ENCODE data around the gene CPAMD8. TPM values are rescaled to one million over a fixed set of nuclear protein-coding genes. Genes with fewer than 3 reads are reported as not detected.

CPAMD8 gene
- total RNA-seq, 2 donors from 2014 or later, result 2.0 to 5.2 TPM

DNA sequence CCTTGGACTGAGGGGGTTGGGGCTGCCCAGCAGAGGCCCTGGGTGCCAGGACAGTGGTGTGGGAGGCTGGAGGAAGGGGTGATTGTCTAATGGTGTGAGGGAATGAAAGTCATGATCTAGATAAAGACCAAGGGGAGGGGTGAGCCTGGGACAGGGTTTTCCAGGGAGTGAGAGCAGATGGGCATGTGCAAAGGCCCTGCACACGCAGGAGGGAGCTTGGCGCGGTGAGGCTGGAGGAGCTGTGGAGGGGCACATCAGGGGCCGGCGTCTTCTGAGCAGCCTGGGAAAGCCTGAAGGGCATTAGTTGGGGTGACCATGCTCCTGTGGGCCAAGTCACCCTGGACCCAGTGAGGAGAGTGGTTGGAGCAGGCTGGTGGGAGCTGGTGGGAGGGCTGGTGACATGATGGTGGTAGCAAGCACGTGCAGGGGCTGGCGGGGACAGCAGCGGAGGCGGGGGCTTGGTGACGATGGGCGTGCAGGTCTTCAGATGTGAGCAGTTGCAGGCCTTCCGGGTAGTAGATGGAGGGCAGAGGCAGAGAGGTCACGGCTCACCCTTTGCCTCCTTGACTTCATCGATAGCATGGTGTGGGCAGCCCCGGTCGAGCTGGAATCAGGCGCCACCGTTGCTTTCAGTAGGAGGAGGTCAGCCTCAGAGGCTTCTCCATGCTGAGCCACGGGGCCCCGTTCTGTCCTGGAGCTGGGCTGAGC, 158.0 kb downstream of the CPAMD8 start:
- intact Hi-C loops (cut with DNase I), result no loop called here
- peaks cover 0 to 20% of the 10 kb centered on the region in 2 donors for H3K36me3 ChIP-seq (replicated peaks in 1 of 2; ENCODE audit: insufficient read depth in 1 of 2, low read depth in 2 of 2)
- H3K9me3 ChIP-seq, result no peaks in the 10 kb centered on the region
- 95 to 96% methylated on average over 20 of the region's 20 CpGs for WGBS, 2 donors
- no peaks in the 10 kb centered on the region for H3K27me3 ChIP-seq
- ATAC-seq (no peak), DNase-seq (no peak)
- no peak overlapping the region for H3K27ac ChIP-seq
- H3K4me1 ChIP-seq, result no peaks in the 10 kb centered on the region
- H3K4me3 ChIP-seq, result no peak overlapping the region
- TF ChIP-seq, protein P1, sequence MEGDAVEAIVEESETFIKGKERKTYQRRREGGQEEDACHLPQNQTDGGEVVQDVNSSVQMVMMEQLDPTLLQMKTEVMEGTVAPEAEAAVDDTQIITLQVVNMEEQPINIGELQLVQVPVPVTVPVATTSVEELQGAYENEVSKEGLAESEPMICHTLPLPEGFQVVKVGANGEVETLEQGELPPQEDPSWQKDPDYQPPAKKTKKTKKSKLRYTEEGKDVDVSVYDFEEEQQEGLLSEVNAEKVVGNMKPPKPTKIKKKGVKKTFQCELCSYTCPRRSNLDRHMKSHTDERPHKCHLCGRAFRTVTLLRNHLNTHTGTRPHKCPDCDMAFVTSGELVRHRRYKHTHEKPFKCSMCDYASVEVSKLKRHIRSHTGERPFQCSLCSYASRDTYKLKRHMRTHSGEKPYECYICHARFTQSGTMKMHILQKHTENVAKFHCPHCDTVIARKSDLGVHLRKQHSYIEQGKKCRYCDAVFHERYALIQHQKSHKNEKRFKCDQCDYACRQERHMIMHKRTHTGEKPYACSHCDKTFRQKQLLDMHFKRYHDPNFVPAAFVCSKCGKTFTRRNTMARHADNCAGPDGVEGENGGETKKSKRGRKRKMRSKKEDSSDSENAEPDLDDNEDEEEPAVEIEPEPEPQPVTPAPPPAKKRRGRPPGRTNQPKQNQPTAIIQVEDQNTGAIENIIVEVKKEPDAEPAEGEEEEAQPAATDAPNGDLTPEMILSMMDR (IDR thresholded peaks at IDR 0.05), result no peak
- no peak for TF ChIP-seq POLR2A (IDR thresholded peaks at IDR 0.05)

DNA sequence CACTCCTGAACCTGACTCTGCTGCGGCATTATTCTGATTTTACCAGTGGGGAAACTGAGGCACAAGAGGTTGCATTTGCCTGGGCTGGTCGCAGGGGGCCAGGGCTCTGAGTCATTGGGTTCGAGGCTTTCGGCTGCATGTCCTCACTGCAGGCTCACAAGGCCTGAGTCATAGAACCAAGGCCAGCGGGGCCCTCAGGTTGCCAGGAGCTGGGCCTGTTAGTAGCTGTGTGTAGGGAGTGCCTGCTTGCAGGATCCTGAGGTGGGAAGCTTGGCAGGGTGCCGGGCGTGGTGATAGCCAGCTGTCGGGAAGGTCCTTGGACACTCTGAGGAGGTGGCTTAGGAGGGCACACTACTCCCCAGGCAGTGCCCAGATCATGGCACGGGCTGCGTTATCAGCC, 159.4 kb downstream of the CPAMD8 start:
- DNase-seq, result no peak
- no peak overlapping the region for H3K4me3 ChIP-seq
- no peak overlapping the region for H3K27ac ChIP-seq
- 87 to 95% methylated on average over 3 to 7 of the region's 10 CpGs for WGBS, 2 donors
- no peak for ATAC-seq
- H3K27me3 ChIP-seq, result no peaks in the 10 kb centered on the region
- peaks cover 0 to 30% of the 10 kb centered on the region in 2 donors for H3K36me3 ChIP-seq (replicated peaks in 1 of 2; ENCODE audit: insufficient read depth in 1 of 2, low read depth in 2 of 2)
- H3K9me3 ChIP-seq, result no peaks in the 10 kb centered on the region
- intact Hi-C loops (cut with DNase I), result no loop called here
- TF ChIP-seq, protein P1 (IDR thresholded peaks at IDR 0.05), result no peak
- TF ChIP-seq POLR2A (IDR thresholded peaks at IDR 0.05), result no peak
- H3K4me1 ChIP-seq, result no peaks in the 10 kb centered on the region

DNA sequence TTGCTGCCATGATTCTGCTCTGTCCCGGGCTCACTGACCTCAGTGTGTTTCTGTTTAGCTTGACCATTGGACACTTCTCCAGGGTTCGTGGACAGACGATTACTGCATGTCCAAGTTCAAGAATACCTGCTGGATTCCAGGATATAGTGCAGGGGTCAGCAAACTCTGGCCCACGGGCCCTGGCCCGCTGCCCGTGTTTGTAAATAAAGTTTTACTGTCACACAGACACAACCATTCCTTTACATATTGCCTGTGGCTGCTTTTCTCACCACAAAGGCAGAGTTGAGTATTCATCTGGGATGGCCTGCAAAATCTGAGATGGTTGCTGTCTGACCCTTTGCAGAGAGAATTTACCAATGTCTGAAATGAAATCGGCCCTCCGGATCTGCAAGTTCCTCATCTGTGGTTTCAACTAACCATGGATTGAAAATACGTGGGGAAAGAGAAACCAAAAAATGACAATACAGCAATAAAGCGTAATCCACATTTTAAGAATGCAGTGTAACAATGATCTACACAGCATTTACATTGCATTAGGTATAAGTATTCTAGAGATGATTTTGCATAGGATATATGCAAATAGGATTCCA, 163.7 kb downstream of the CPAMD8 start:
- Histone ChIP-seq H3K4me1 (no peaks in the 10 kb centered on the region), H3K4me3 (no peak overlapping the region), H3K27ac (no peak overlapping the region), H3K9me3 (no peaks in the 10 kb centered on the region), H3K36me3 (replicated peaks in 1 of 2; ENCODE audit: insufficient read depth in 1 of 2, low read depth in 2 of 2) (peaks cover 0 to 27% of the 10 kb centered on the region in 2 donors), H3K27me3 (no peaks in the 10 kb centered on the region)
- TF ChIP-seq, protein P1 (IDR thresholded peaks at IDR 0.05), result no peak
- TF ChIP-seq POLR2A (IDR thresholded peaks at IDR 0.05), result no peak
- ATAC-seq (no peak), DNase-seq (no peak)
- WGBS, 2 donors, result 87 to 93% methylated on average over 10 of the region's 10 CpGs
- intact Hi-C loops (cut with DNase I), result no loop called here

DNA sequence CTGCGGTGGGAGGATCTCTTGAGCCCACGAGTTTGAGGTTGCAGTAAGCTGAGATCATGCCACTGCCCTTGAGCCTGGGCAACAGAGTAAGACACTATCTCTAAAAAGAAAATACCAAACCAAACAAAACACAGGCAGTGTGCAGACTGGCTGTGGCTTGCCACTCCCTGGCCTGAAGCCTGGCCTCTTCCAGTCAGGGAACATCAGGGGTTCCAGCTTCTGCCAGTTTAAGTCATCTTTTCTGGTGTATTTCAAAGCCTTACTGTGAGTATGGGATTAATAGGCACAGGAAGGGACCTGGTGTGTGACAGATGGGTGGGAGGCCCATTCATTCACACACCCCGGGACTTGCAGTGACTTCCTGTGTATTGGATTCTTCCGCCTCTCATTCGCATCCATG, 164.8 kb downstream of the CPAMD8 start:
- H3K4me3 ChIP-seq, result no peak overlapping the region
- no peak for ATAC-seq
- H3K4me1 ChIP-seq, result no peaks in the 10 kb centered on the region
- H3K9me3 ChIP-seq, result no peaks in the 10 kb centered on the region
- intact Hi-C loops (cut with DNase I), result no loop called here
- peaks cover 0 to 19% of the 10 kb centered on the region in 2 donors for H3K36me3 ChIP-seq (replicated peaks in 1 of 2; ENCODE audit: insufficient read depth in 1 of 2, low read depth in 2 of 2)
- 89 to 94% methylated on average over 5 of the region's 5 CpGs for WGBS, 2 donors
- no peak overlapping the region for H3K27ac ChIP-seq
- H3K27me3 ChIP-seq, result no peaks in the 10 kb centered on the region
- DNase-seq, result no peak
- TF ChIP-seq, protein P1 (IDR thresholded peaks at IDR 0.05), result no peak
- no peak for TF ChIP-seq POLR2A (IDR thresholded peaks at IDR 0.05)

DNA sequence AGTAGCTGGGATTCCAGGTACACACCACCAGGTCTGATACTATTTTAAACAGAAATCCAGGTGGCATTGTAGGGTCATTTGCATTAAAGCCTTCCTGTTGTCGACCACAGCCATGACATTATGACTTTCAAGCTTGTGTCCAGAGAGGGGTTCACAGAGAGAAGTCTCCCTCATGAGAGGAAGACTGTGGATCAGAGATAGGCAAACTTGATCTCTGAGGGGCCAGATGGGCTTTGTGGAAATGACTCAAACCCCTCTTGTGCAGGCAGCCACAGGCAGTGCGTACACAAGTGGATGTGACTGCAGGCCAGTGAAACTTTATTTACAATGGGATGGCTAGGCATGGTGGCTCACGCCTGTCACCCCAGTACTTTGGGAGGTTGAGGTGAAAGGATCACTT, 165.6 kb downstream of the CPAMD8 start:
- 92 to 97% methylated on average over 3 of the region's 3 CpGs for WGBS, 2 donors
- H3K4me1 ChIP-seq, result no peaks in the 10 kb centered on the region
- ATAC-seq, result no peak
- TF ChIP-seq POLR2A (IDR thresholded peaks at IDR 0.05), result no peak
- TF ChIP-seq, protein P1 (IDR thresholded peaks at IDR 0.05), result no peak
- H3K36me3 ChIP-seq (replicated peaks in 1 of 2; ENCODE audit: insufficient read depth in 1 of 2, low read depth in 2 of 2), result peaks cover 0 to 17% of the 10 kb centered on the region in 2 donors
- H3K4me3 ChIP-seq, result no peak overlapping the region
- no peak for DNase-seq
- no peaks in the 10 kb centered on the region for H3K27me3 ChIP-seq
- no peaks in the 10 kb centered on the region for H3K9me3 ChIP-seq
- no peak overlapping the region for H3K27ac ChIP-seq
- intact Hi-C loops (cut with DNase I), result no loop called here

Data from body of pancreas (tissue), 4 donors.